Prostate gland (tissue), 2 donors: Measurements from ENCODE around the gene POLR1B. TPM values are rescaled to one million over a fixed set of nuclear protein-coding genes. Genes with fewer than 3 reads are reported as not detected.
"Not testable (repeated sequence)": the region's sequence is repeated elsewhere in the genome, so short reads cannot be mapped to it uniquely, and the experiment has no call there.

ENCODE experiments used
- DNase-seq: peaks from one replicate; pipeline ENCODE4 v3.0.0-alpha.2; 2019; ENCODE audit warnings: low spot score
- H3K27ac ChIP-seq, 2 donors: fragments of 200-600 bp; sonication (generic); 2 replicates each; pipeline ENCODE4 v1.5.1; 2017 to 2019
- H3K27me3 ChIP-seq: fragments of 200-600 bp; sonication (generic); replicated peaks from 2 replicates; pipeline ENCODE4 v1.5.1; 2019; ENCODE audit not compliant: insufficient read depth
- H3K36me3 ChIP-seq, 2 donors: fragments of 200-600 bp; sonication (generic); 1 replicate in 1 of 2; 2 replicates in 1 of 2; pipeline versions ENCODE4 v1.5.1 to v1.8.1; 2017 to 2019
- H3K4me1 ChIP-seq: fragments of 200-600 bp; sonication (generic); replicated peaks from 2 replicates; pipeline ENCODE4 v1.5.1; 2019
- H3K4me3 ChIP-seq, 2 donors: fragments of 200-600 bp; sonication (generic); 2 replicates each; pipeline ENCODE4 v1.5.1; 2017 to 2019
- H3K9me3 ChIP-seq: fragments of 200-600 bp; sonication (generic); 2 replicates; pipeline ENCODE4 v1.5.1; 2017
- POLR2A ChIP-seq: fragments of 450-650 bp; IDR thresholded peaks from one replicate; pipeline ENCODE4 v1.6.1; 2016; ENCODE audit warnings: antibody characterized with exemption, mild to moderate bottlenecking
- POLR2AphosphoS5 ChIP-seq: sonication (generic); formaldehyde crosslinking; IDR thresholded peaks from one replicate; pipeline ENCODE4 v1.6.1; 2017; ENCODE audit warnings: antibody characterized with exemption
- WGBS: methylation state at CpG from one replicate; pipeline ENCODE4 v1.1.5; 2018; 5-methylcytosine and 5-hydroxymethylcytosine counted together
- intact Hi-C: fragments of 100-400 bp; cut with DNase I; formaldehyde crosslinking; loops from one replicate; pipeline ENCODE4 v1.14.2; 2022
- total RNA-seq, 2 donors: library from RNA; depleted of rRNA; stranded (reverse); fragments of >200 nt; gene quantifications; one replicate each; pipeline ENCODE4 v1.1.0, GENCODE V29; 2016
- TF ChIP-seq, protein P1 (sequence below), 4 experiments: fragments of 200-600 bp in 2 of 4; fragments of 450-650 bp in 2 of 4; sonication (generic) in 2 of 4; IDR thresholded peaks; 1 replicate in 3 of 4; 2 replicates in 1 of 4; pipeline ENCODE4 v1.5.1; 2016 to 2019; ENCODE audit warnings: antibody characterized with exemption in 4 of 4, mild to moderate bottlenecking in 2 of 4, moderate library complexity in 2 of 4

The POLR1B gene
- total RNA-seq, 2 donors from 2014 or later = 13.1 to 14.0 TPM

DNA sequence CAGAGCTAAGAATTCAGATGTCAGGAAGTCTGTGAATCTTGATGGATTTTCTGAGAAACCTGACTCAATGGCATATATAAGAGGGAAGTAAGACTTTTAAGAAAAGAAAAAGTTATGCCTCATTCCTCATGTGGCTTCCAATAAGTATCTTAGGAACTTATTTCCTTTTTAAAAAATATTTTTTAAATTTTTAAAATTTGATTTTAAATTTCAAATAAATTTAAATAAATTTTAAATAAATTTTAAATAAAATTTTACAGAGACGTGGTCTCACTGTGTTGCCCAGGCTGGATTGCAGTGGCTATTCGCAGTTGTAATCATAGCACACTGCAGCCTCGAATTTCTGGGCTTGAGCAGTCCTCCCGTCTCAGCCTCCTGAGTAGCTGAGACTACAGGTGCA, 11.5 kb upstream of the POLR1B start:
- 97% methylated on average over 4 of the region's 4 CpGs for WGBS
- H3K36me3 ChIP-seq = no peaks in the 10 kb centered on the region

DNA sequence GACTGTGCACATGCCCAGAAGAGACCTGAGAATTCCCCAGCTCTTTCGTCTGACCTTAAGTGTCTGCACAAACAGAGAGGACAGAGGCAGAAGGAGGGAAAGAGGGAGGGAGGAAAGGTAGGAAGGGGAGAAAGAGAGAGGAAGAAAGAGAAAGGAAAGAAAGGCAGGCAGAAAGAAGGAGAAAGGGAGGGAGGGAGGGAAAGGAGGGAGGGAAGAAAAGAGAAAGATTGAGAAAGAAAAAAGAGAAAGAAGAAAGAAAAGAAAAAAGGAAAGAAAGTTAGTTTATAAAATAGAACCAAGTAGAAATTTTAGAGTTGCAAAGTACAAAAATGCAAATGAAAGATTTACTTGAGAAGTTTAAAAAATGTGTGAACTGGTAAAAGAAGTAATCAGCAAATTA, 7.4 kb upstream of the POLR1B start:
- no peaks in the 10 kb centered on the region for H3K4me1 ChIP-seq
- no peak overlapping the region for H3K27ac ChIP-seq
- H3K9me3 ChIP-seq = no peaks in the 10 kb centered on the region
- intact Hi-C loops = no loop called here
- no peaks in the 10 kb centered on the region for H3K27me3 ChIP-seq
- TF ChIP-seq, protein P1, sequence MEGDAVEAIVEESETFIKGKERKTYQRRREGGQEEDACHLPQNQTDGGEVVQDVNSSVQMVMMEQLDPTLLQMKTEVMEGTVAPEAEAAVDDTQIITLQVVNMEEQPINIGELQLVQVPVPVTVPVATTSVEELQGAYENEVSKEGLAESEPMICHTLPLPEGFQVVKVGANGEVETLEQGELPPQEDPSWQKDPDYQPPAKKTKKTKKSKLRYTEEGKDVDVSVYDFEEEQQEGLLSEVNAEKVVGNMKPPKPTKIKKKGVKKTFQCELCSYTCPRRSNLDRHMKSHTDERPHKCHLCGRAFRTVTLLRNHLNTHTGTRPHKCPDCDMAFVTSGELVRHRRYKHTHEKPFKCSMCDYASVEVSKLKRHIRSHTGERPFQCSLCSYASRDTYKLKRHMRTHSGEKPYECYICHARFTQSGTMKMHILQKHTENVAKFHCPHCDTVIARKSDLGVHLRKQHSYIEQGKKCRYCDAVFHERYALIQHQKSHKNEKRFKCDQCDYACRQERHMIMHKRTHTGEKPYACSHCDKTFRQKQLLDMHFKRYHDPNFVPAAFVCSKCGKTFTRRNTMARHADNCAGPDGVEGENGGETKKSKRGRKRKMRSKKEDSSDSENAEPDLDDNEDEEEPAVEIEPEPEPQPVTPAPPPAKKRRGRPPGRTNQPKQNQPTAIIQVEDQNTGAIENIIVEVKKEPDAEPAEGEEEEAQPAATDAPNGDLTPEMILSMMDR (IDR thresholded peaks at IDR 0.05) = no peak
- no peak for TF ChIP-seq POLR2AphosphoS5
- TF ChIP-seq POLR2A = no peak
- H3K4me3 ChIP-seq = no peak overlapping the region
- no peak for DNase-seq
- H3K36me3 ChIP-seq = no peaks in the 10 kb centered on the region
- 73% methylated on average over 1 of the region's 1 CpG for WGBS

More for the DNA sequence above, 11.5 kb upstream of the POLR1B start:
- no peak for DNase-seq
- no peaks in the 10 kb centered on the region for H3K4me1 ChIP-seq
- intact Hi-C loops = no loop called here
- no peak overlapping the region for H3K4me3 ChIP-seq
- no peaks in the 10 kb centered on the region for H3K27me3 ChIP-seq
- H3K27ac ChIP-seq = no peak overlapping the region
- no peaks in the 10 kb centered on the region for H3K9me3 ChIP-seq
- no peak for TF ChIP-seq POLR2AphosphoS5
- TF ChIP-seq POLR2A = no peak
- TF ChIP-seq, protein P1 (IDR thresholded peaks at IDR 0.05) = no peak

DNA sequence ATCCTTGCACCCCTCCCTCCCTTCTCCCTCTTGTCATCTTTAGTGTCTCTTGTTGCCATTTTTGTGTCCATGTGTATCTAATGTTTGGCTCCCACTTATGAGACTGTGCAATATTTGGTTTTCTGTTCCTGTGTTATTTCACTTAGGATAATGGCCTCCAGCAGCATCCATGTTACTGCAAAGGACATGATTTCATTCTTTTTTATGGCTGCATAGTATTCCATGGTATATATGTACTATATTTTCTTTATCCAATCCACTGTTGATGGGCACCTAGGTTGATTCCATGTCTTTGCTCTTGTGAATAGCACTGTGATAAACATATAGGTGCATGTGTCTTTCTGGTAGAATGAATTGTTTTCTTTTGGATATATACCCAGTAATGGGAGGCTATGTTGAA, 5.6 kb upstream of the POLR1B start:
- H3K4me1 ChIP-seq, DNase-seq, H3K27ac ChIP-seq, H3K9me3 ChIP-seq, H3K4me3 ChIP-seq, H3K27me3 ChIP-seq, intact Hi-C loops, H3K36me3 ChIP-seq: not testable (repeated sequence)

DNA sequence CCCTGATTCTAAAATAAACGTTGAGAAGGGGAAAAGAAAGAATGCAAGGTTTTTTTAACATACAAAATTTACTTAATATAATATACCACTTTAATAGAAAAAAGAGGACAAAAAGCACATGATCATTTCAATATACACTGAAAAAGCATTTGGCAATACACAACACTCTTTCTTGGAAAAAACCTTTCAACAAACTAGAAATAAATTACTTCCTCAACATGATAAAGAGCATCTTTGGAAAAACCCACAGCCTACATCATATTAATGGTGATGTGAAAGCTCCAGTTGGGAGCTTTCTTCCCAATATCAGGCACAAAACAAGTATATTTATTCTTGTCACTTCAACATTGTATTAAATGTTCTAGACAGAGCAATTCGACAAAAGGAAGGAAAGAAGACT, 3.0 kb upstream of the POLR1B start:
- TF ChIP-seq POLR2A = no peak
- peaks cover 5% of the 10 kb centered on the region for H3K4me1 ChIP-seq
- H3K9me3 ChIP-seq = no peaks in the 10 kb centered on the region
- H3K36me3 ChIP-seq = no peaks in the 10 kb centered on the region
- no peaks in the 10 kb centered on the region for H3K27me3 ChIP-seq
- DNase-seq = no peak
- no peak overlapping the region for H3K4me3 ChIP-seq
- 66% methylated on average over 2 of the region's 2 CpGs for whole genome bisulfite sequencing
- intact Hi-C loops = no loop called here
- no peak overlapping the region for H3K27ac ChIP-seq

DNA sequence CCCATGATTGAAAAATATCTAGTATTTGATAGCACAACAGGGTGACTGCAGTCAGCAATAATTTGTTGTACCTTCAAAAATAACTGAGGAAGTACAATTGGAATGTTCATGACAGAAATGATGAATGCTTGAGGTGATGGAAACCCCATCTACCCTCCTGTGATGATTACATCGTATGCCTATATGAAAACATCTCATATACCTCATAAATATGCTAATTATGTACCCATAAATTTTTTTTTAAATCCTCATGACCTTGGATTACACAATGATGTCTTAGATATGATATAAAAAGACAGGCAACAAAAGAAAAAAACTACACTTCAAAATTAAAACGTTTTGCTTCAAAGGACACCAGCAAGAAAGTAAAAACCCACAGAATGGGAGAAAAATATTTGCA, 1.4 kb upstream of the POLR1B start:
- H3K9me3 ChIP-seq = no peaks in the 10 kb centered on the region
- H3K27me3 ChIP-seq = no peaks in the 10 kb centered on the region
- no peaks in the 10 kb centered on the region for H3K36me3 ChIP-seq
- no peak overlapping the region for H3K27ac ChIP-seq
- intact Hi-C loops = loop anchor here (5.0 kb wide), 1 partner anchor 41 kb away; the partner anchor contains the start of gene CHCHD5
- H3K4me3 ChIP-seq = no peak overlapping the region
- peaks cover 5% of the 10 kb centered on the region for H3K4me1 ChIP-seq
- WGBS = 31% methylated on average over 2 of the region's 2 CpGs
- TF ChIP-seq POLR2A (no peak), POLR2AphosphoS5 (no peak)
- TF ChIP-seq, protein P1 (IDR thresholded peaks at IDR 0.05) = no peak
- no peak for DNase-seq

DNA sequence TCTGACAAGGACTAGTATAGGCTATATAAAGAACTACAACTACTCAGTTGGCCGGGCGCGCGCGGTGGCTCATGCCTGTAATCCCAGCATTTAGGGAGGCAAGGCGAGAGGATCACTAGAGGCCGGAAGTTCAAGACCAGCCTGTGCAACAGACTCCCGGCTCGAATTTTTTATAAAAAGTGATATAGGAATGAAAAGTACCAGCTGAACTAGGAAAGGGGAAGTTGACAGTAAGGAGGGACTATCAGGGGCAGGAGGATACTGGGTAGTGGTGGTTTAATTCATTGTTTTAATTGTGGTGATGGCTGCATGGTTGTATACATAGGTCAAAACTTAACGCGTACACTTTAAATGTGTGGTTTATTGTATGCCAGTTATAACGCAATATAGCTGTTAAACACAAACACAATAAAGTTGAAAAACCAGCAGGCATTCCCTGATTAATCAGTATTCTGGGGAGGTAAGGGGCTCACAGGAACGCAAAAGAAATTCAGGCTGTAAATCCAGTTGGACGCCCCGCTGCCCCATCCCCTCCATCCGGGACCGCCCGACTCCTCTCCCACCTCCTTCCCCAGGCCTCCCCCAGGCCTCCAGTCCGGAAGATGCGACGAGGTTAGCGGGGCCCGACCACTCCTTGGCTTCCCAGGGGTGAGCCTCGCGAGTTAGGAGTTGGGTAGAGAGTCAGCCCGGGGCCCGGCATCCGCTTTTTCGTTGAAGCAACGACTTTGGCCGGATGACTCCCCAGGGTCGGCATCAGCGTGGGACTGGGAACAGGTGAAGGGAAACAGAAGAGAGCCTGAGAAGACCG, 746 bp upstream of the POLR1B start:
- no peaks in the 10 kb centered on the region for H3K36me3 ChIP-seq
- no peak for TF ChIP-seq POLR2AphosphoS5
- no peak for TF ChIP-seq POLR2A
- TF ChIP-seq, protein P1 (IDR thresholded peaks at IDR 0.05) = no peak
- peaks cover 5% of the 10 kb centered on the region for H3K4me1 ChIP-seq
- intact Hi-C loops = loop anchor here (2.0 to 5.0 kb wide), 2 partner anchors 41 to 59 kb away; partner anchors contain the start of genes CHCHD5 and TTL
- H3K4me3 ChIP-seq = peak overlapping the region; percentile 60 to 67
- H3K27ac ChIP-seq = peak overlapping the region; percentile 86 to 87
- no peak for DNase-seq
- no peaks in the 10 kb centered on the region for H3K27me3 ChIP-seq
- no peaks in the 10 kb centered on the region for H3K9me3 ChIP-seq
- 20% methylated on average over 34 of the region's 34 CpGs for WGBS
